HG03521 (cell line): ENCODE measurements around the gene KRTAP20-2.

ENCODE experiments used
- ATAC-seq: cut with Tn5 transposase; IDR thresholded peaks from one replicate; pipeline ENCODE4 v1.9.1; 2021; ENCODE audit warnings: mild to moderate bottlenecking, moderate library complexity; ENCODE audit not compliant: unreplicated experiment

Gene KRTAP20-2

GRCh38 chr21:30672985-30673650, 38.1 kb downstream of the KRTAP20-2 start:
- no peak for ATAC-seq

- ATAC-seq, result no peak
Measured at GRCh38 chr21:30674312-30674711, 39.3 kb downstream of the KRTAP20-2 start.

GRCh38 chr21:30676737-30677136, 41.7 kb downstream of the KRTAP20-2 start:
- no peak for ATAC-seq

- no peak for ATAC-seq
Measured at GRCh38 chr21:30680586-30680985, 45.6 kb downstream of the KRTAP20-2 start.

GRCh38 chr21:30684506-30684905, 49.5 kb downstream of the KRTAP20-2 start:
- ATAC-seq, result no peak
